A549 (cell line): ENCODE results near the gene ARHGAP9. TPM values are rescaled to one million over a fixed set of nuclear protein-coding genes. Genes with fewer than 3 reads are reported as not detected.

Experiments used
- ATAC-seq, 2 experiments: fragments of 200-7000 bp in 1 of 2; fragments of >200 bp in 1 of 2; cut with Nextera tagmentation in 1 of 2; cut with Tn5 transposase in 1 of 2; 3 replicates each; pipeline versions ENCODE4 v1.8.0 to v1.9.1; 2018 to 2020; ENCODE audit warnings: mild to moderate bottlenecking in 1 of 2, moderate library complexity in 1 of 2
- CTCF ChIA-PET: fragments of 300-600 bp; sonication (Branson Sonifier 250); formaldehyde crosslinking; extraction: SDS; loops from one replicate; lab custom pipeline; 2021; ENCODE audit warnings: antibody characterized with exemption, inconsistent platforms; lab: Yijun Ruan, JAX
- POLR2A ChIA-PET: fragments of 350-600 bp; formaldehyde crosslinking; extraction: SDS; loops from one replicate; lab custom pipeline; 2021; ENCODE audit warnings: antibody characterized with exemption, inconsistent platforms; lab: Yijun Ruan, JAX
- DNase-seq, 2 experiments: peaks; one replicate each; pipeline versions ENCODE4 v3.0.0 to v3.0.0-alpha.2; 2011 to 2016; ENCODE audit warnings: low read depth in 1 of 2, low spot score in 1 of 2
- FAIRE-seq: peaks from 2 replicates; lab custom pipeline; 2011; peaks lifted over from hg19 to GRCh38; lab: Jason Lieb, UNC
- H3K27ac ChIP-seq, 2 experiments: fragments of >200 bp; sonication (Bioruptor Twin); formaldehyde crosslinking; 3 replicates each; pipeline ENCODE4 v1.5.1; 2016 to 2017
- H3K4me1 ChIP-seq: fragments of >200 bp; sonication (Bioruptor Twin); formaldehyde crosslinking; 3 replicates; pipeline ENCODE4 v1.6.1; 2016
- H3K4me2 ChIP-seq: fragments of >200 bp; sonication (Bioruptor Twin); formaldehyde crosslinking; 3 replicates; pipeline ENCODE4 v1.6.1; 2016
- H3K4me3 ChIP-seq: fragments of >200 bp; sonication (Bioruptor Twin); formaldehyde crosslinking; 3 replicates; pipeline ENCODE4 v1.5.1; 2016
- H3K9me3 ChIP-seq: fragments of >200 bp; sonication (Bioruptor Twin); formaldehyde crosslinking; 3 replicates; pipeline ENCODE4 v1.6.1; 2016
- BHLHE40 ChIP-seq: IDR thresholded peaks from 2 replicates; pipeline ENCODE4 v1.6.1; 2012; ENCODE audit warnings: low read depth, low read length, inconsistent platforms
- CBX2 ChIP-seq: fragments of 200-600 bp; sonication (generic); IDR thresholded peaks from 2 replicates; pipeline ENCODE4 v1.6.1; 2016; ENCODE audit warnings: low read depth, mild to moderate bottlenecking, borderline replicate concordance
- CHD4 ChIP-seq: fragments of 200-600 bp; sonication (generic); IDR thresholded peaks from 2 replicates; pipeline ENCODE4 v1.6.1; 2016; ENCODE audit warnings: antibody characterized with exemption, mild to moderate bottlenecking, borderline replicate concordance
- EHF ChIP-seq: fragments of 250-450 bp; sonication (Bioruptor Pico); IDR thresholded peaks from 2 replicates; pipeline ENCODE4 v1.5.0; 2020; ENCODE audit warnings: mild to moderate bottlenecking
- EP300 ChIP-seq, 2 experiments: fragments of >200 bp; sonication (Bioruptor Twin); formaldehyde crosslinking; IDR thresholded peaks; 2 replicates in 1 of 2; 3 replicates in 1 of 2; pipeline ENCODE4 v1.6.1; 2016 to 2017
- ESRRA ChIP-seq: fragments of 150-350 bp; IDR thresholded peaks from 2 replicates; pipeline ENCODE4 v1.6.1; 2014; ENCODE audit warnings: mild to moderate bottlenecking, low read length, borderline replicate concordance
- FOSB ChIP-seq: fragments of 250-450 bp; sonication (Bioruptor Pico); IDR thresholded peaks from 2 replicates; pipeline ENCODE4 v1.5.0; 2020; ENCODE audit warnings: mild to moderate bottlenecking, moderate library complexity
- GATA3 ChIP-seq: IDR thresholded peaks from 2 replicates; pipeline ENCODE4 v1.6.1; 2012; ENCODE audit warnings: borderline replicate concordance
- HEYL ChIP-seq: fragments of 250-450 bp; sonication (Bioruptor Pico); IDR thresholded peaks from 2 replicates; pipeline ENCODE4 v1.8.0; 2021; ENCODE audit warnings: mild to moderate bottlenecking, moderate library complexity
- HOXB5 ChIP-seq: fragments of 250-450 bp; sonication (Bioruptor Pico); IDR thresholded peaks from 2 replicates; pipeline ENCODE4 v1.5.0; 2020; ENCODE audit warnings: mild to moderate bottlenecking, moderate library complexity
- KDM1A ChIP-seq: fragments of 200-600 bp; sonication (generic); IDR thresholded peaks from 2 replicates; pipeline ENCODE4 v1.6.1; 2016; ENCODE audit warnings: low read depth, mild to moderate bottlenecking
- MAFK ChIP-seq: fragments of 450-650 bp; IDR thresholded peaks from 2 replicates; pipeline ENCODE4 v1.6.1; 2014; ENCODE audit not compliant: partially characterized antibody
- MAX ChIP-seq: IDR thresholded peaks from 2 replicates; pipeline ENCODE4 v1.6.1; 2012
- MAZ ChIP-seq: fragments of 150-350 bp; IDR thresholded peaks from 2 replicates; pipeline ENCODE4 v1.6.1; 2014; ENCODE audit warnings: antibody characterized with exemption, low read depth, low read length, borderline replicate concordance
- MYC ChIP-seq: IDR thresholded peaks from 2 replicates; pipeline ENCODE4 v1.6.1; 2012; ENCODE audit warnings: mild to moderate bottlenecking, inconsistent platforms, low read length, improper control_type of control experiment, borderline replicate concordance
- PHF8 ChIP-seq: fragments of 200-600 bp; sonication (generic); IDR thresholded peaks from 2 replicates; pipeline ENCODE4 v1.6.1; 2016; ENCODE audit warnings: low read depth, mild to moderate bottlenecking, antibody characterized with exemption, moderate library complexity, borderline replicate concordance
- POLR2A ChIP-seq: IDR thresholded peaks from 2 replicates; pipeline ENCODE4 v1.6.1; 2012; ENCODE audit warnings: mild to moderate bottlenecking, low read length
- RFX5 ChIP-seq: fragments of 450-650 bp; IDR thresholded peaks from 2 replicates; pipeline ENCODE4 v1.7.1; 2014; ENCODE audit warnings: antibody characterized with exemption, mild to moderate bottlenecking, moderate library complexity
- RNF2 ChIP-seq: fragments of 200-600 bp; sonication (generic); IDR thresholded peaks from 2 replicates; pipeline ENCODE4 v1.6.1; 2016; ENCODE audit warnings: low read depth, mild to moderate bottlenecking, antibody characterized with exemption, moderate library complexity, borderline replicate concordance
- TP53 ChIP-seq: fragments of 250-450 bp; sonication (Bioruptor Pico); IDR thresholded peaks from 2 replicates; pipeline ENCODE4 v1.5.0; 2021; ENCODE audit warnings: mild to moderate bottlenecking, moderate library complexity
- ZNF302 ChIP-seq: fragments of 250-450 bp; sonication (Bioruptor Pico); IDR thresholded peaks from 2 replicates; pipeline ENCODE4 v1.9.0; 2021; ENCODE audit warnings: inconsistent platforms, mild to moderate bottlenecking, moderate library complexity
- WGBS: methylation state at CpG from one replicate; pipeline ENCODE4 v1.1.6; 2017; ENCODE audit errors: missing lambda C conversion rate; 5-methylcytosine and 5-hydroxymethylcytosine counted together
- polyA plus RNA-seq, 4 experiments: library from polyadenylated mRNA; depleted of rRNA in 3 of 4; stranded (reverse); fragments of >200 nt; fragmentation: RNase III in 1 of 4; extraction: RNeasy Plus Mini Kit Qiagen cat#74134 plus additional on column Dnase treatment in 1 of 4; gene quantifications; 2 replicates in 3 of 4; 3 replicates in 1 of 4; pipeline ENCODE4 v1.2.3, GENCODE V29; 2011 to 2017
- TF ChIP-seq, protein P1 (sequence below): fragments of 150-350 bp; IDR thresholded peaks from 2 replicates; pipeline ENCODE4 v1.6.1; 2014; ENCODE audit warnings: low read depth, mild to moderate bottlenecking, low read length
- TF ChIP-seq, protein P2 (sequence below): fragments of 450-650 bp; IDR thresholded peaks from 2 replicates; pipeline ENCODE4 v1.6.1; 2014; ENCODE audit warnings: antibody characterized with exemption
- TF ChIP-seq, protein P3 (sequence below): fragments of 250-450 bp; sonication (Bioruptor Pico); IDR thresholded peaks from 2 replicates; pipeline ENCODE4 v1.5.0; 2021; ENCODE audit warnings: mild to moderate bottlenecking, moderate library complexity, borderline replicate concordance

Gene ARHGAP9
- polyA plus RNA-seq, 2 of the 4 experiments (the other 2 are of a cell fraction) = 0.25 TPM; not detected in 1

DNA sequence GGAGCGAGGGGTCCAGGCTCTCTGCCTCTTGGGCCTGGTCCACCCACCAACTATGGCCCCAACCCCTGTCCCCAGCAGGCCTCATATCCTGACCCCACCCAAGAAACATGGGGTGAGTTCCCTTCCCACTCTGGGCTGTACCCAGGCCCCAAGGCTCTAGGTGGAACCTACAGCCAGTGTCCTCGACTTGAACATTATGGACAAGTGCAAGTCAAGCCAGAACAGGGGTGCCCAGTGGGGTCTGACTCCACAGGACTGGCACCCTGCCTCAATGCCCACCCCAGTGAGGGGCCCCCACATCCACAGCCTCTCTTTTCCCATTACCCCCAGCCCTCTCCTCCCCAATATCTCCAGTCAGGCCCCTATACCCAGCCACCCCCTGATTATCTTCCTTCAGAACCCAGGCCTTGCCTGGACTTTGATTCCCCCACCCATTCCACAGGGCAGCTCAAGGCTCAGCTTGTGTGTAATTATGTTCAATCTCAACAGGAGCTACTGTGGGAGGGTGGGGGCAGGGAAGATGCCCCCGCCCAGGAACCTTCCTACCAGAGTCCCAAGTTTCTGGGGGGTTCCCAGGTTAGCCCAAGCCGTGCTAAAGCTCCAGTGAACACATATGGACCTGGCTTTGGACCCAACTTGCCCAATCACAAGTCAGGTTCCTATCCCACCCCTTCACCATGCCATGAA is 8.6 kb downstream of the ARHGAP9 start (continued):
- TF ChIP-seq ZNF302 = no peak
- TF ChIP-seq, protein P1, sequence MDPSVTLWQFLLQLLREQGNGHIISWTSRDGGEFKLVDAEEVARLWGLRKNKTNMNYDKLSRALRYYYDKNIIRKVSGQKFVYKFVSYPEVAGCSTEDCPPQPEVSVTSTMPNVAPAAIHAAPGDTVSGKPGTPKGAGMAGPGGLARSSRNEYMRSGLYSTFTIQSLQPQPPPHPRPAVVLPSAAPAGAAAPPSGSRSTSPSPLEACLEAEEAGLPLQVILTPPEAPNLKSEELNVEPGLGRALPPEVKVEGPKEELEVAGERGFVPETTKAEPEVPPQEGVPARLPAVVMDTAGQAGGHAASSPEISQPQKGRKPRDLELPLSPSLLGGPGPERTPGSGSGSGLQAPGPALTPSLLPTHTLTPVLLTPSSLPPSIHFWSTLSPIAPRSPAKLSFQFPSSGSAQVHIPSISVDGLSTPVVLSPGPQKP = no peak

DNA sequence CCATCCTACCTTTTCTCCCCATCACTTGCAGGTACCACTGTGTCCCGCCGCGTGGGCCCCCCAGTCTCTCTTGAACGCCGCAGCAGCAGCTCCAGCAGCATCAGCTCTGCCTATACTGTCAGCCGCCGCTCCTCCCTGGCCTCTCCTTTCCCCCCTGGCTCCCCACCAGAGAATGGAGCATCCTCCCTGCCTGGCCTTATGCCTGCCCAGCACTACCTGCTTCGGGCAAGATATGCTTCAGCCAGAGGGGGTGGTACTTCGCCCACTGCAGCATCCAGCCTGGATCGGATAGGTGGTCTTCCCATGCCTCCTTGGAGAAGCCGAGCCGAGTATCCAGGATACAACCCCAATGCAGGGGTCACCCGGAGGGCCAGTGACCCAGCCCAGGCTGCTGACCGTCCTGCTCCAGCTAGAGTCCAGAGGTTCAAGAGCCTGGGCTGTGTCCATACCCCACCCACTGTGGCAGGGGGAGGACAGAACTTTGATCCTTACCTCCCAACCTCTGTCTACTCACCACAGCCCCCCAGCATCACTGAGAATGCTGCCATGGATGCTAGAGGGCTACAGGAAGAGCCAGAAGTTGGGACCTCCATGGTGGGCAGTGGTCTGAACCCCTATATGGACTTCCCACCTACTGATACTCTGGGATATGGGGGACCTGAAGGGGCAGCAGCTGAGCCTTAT is 9.2 kb downstream of the ARHGAP9 start:
- TF ChIP-seq, protein P2, sequence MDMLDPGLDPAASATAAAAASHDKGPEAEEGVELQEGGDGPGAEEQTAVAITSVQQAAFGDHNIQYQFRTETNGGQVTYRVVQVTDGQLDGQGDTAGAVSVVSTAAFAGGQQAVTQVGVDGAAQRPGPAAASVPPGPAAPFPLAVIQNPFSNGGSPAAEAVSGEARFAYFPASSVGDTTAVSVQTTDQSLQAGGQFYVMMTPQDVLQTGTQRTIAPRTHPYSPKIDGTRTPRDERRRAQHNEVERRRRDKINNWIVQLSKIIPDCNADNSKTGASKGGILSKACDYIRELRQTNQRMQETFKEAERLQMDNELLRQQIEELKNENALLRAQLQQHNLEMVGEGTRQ = no peak
- TF ChIP-seq RFX5 (no peak), PHF8 (no peak), HOXB5 (CRISPR knock-in tag) (no peak), CBX2 (no peak), MYC (no peak), RNF2 (no peak), MAX (no peak), EHF (CRISPR knock-in tag) (no peak), BHLHE40 (no peak), KDM1A (no peak), EP300 (IDR thresholded peaks at IDR 0.05) (no peak), POLR2A (no peak), HEYL (CRISPR knock-in tag) (no peak), ESRRA (no peak)
- ATAC-seq = no peak
- ChIA-PET CTCF (interaction anchor here (0.7 to 19.9 kb wide), 8 partner anchors 8 to 227 kb away, joined by 3 to 240 read pairs (median 4); partner anchors contain the start of genes GLI1, INHBE and MARS1), POLR2A (no interaction called here)
- no peak for FAIRE-seq
- H3K27ac ChIP-seq = no peak overlapping the region
- 88% methylated on average over 13 of the region's 14 CpGs for WGBS
- no peak overlapping the region for H3K4me2 ChIP-seq
- no peak overlapping the region for H3K4me3 ChIP-seq
- DNase-seq = no peak
- H3K9me3 ChIP-seq = no peaks in the 10 kb centered on the region
- no peaks in the 10 kb centered on the region for H3K4me1 ChIP-seq

GRCh38 chr12:57469296-57470164 is 10.1 kb downstream of the ARHGAP9 start:
- DNase-seq = no peak
- H3K4me2 ChIP-seq = no peak overlapping the region
- TF ChIP-seq, protein P3, sequence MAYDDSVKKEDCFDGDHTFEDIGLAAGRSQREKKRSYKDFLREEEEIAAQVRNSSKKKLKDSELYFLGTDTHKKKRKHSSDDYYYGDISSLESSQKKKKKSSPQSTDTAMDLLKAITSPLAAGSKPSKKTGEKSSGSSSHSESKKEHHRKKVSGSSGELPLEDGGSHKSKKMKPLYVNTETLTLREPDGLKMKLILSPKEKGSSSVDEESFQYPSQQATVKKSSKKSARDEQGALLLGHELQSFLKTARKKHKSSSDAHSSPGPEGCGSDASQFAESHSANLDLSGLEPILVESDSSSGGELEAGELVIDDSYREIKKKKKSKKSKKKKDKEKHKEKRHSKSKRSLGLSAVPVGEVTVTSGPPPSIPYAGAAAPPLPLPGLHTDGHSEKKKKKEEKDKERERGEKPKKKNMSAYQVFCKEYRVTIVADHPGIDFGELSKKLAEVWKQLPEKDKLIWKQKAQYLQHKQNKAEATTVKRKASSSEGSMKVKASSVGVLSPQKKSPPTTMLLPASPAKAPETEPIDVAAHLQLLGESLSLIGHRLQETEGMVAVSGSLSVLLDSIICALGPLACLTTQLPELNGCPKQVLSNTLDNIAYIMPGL = no peak
- TF ChIP-seq MAZ = no peak
- no peak for TF ChIP-seq TP53 (CRISPR knock-in tag)
- TF ChIP-seq MAFK = no peak
- no peak for TF ChIP-seq CHD4
- no peak for TF ChIP-seq FOSB (CRISPR knock-in tag)
- no peak for TF ChIP-seq GATA3
- H3K27ac ChIP-seq = no peak overlapping the region
- CTCF ChIA-PET = interaction anchor here (0.7 to 19.9 kb wide), 9 partner anchors 7 to 226 kb away, joined by 3 to 240 read pairs (median 4); partner anchors contain the start of genes B4GALNT1, GLI1, INHBE and MARS1
- no peak for ATAC-seq
- POLR2A ChIA-PET = no interaction called here
- 81% methylated on average over 10 of the region's 10 CpGs for WGBS
- no peak overlapping the region for H3K4me3 ChIP-seq
- no peak for FAIRE-seq
- no peaks in the 10 kb centered on the region for H3K4me1 ChIP-seq
- H3K9me3 ChIP-seq = no peaks in the 10 kb centered on the region
